HepG2 (cell line): ENCODE data around the gene OAF. TPM values are rescaled to one million over a fixed set of nuclear protein-coding genes. Genes with fewer than 3 reads are reported as not detected.
A peak's percentile ranks its signal among the peaks of the same experiment; 100 is the strongest.

Experiments used
- ATAC-seq: fragments of 200-7000 bp; cut with Tn5 transposase; 3 replicates; pipeline ENCODE4 v1.9.1; 2020; ENCODE audit warnings: mild to moderate bottlenecking, moderate library complexity
- BruUV-seq: library from RNA; stranded (reverse); fragments of 400-500 nt; replicated peaks from 2 replicates; lab custom pipeline; 2021; lab: Mats Ljungman, UMichigan
- CTCF ChIA-PET: fragments of 300-600 bp; formaldehyde crosslinking; extraction: SDS; loops from one replicate; lab custom pipeline; 2021; ENCODE audit warnings: low total read pairs, inconsistent platforms, low intra/inter-chr PET ratio; lab: Yijun Ruan, JAX
- POLR2A ChIA-PET: fragments of 350-600 bp; sonication (Branson Sonifier 250); formaldehyde crosslinking; loops from one replicate; lab custom pipeline; 2020; ENCODE audit warnings: antibody characterized with exemption, inconsistent platforms; lab: Yijun Ruan, JAX
- DNase-seq: peaks from one replicate; pipeline ENCODE4 v3.0.0-alpha.2; 2015; ENCODE audit warnings: low spot score
- FAIRE-seq: peaks from 3 replicates; lab custom pipeline; 2011; peaks lifted over from hg19 to GRCh38; lab: Jason Lieb, UNC
- H2AFZ ChIP-seq: one replicate; pipeline ENCODE4 v1.6.1; 2011; ENCODE audit warnings: low read length, inconsistent platforms
- H3K27ac ChIP-seq: fragments of 300-600 bp; 3 replicates; pipeline ENCODE4 v1.8.0; 2011; ENCODE audit warnings: mixed run types, mild to moderate bottlenecking, mixed read lengths, low read length, inconsistent platforms; ENCODE audit not compliant: insufficient read depth; ENCODE audit errors: extremely low read length
- H3K27me3 ChIP-seq, 2 experiments: fragments of 200-600 bp in 1 of 2; 2 replicates in 1 of 2; 3 replicates in 1 of 2; pipeline versions ENCODE4 v1.6.0 to v1.8.0; 2011; ENCODE audit warnings: low read length in 2 of 2, mild to moderate bottlenecking in 2 of 2, moderate library complexity in 2 of 2, inconsistent platforms in 1 of 2; ENCODE audit not compliant: insufficient read depth in 2 of 2, control insufficient read depth in 1 of 2
- H3K36me3 ChIP-seq, 2 experiments: fragments of 200-600 bp in 1 of 2; replicated peaks in 1 of 2; 2 replicates in 1 of 2; 3 replicates in 1 of 2; pipeline versions ENCODE4 v1.5.1 to v1.8.0; 2011; ENCODE audit warnings: low read length in 2 of 2, inconsistent platforms in 1 of 2; ENCODE audit not compliant: insufficient read depth in 2 of 2, control insufficient read depth in 1 of 2
- H3K4me1 ChIP-seq: 2 replicates; pipeline ENCODE4 v1.5.1; 2012; ENCODE audit warnings: low read length, inconsistent platforms; ENCODE audit not compliant: insufficient read depth
- H3K4me2 ChIP-seq: 2 replicates; pipeline ENCODE4 v1.6.0; 2011; ENCODE audit warnings: low read depth, low read length, inconsistent platforms
- H3K4me3 ChIP-seq, 3 experiments: fragments of 200-600 bp in 1 of 3; sonication (generic), shearing (Covaris generic) in 1 of 3; replicated peaks in 1 of 3; 2 replicates each; pipeline ENCODE4 v1.5.1; 2011 to 2016; ENCODE audit warnings: low read length in 3 of 3, inconsistent platforms in 2 of 3, low read depth in 2 of 3, mild to moderate bottlenecking in 2 of 3, control low read depth in 1 of 3, mixed read lengths in 1 of 3; ENCODE audit not compliant: insufficient read depth in 1 of 3
- H3K79me2 ChIP-seq: one replicate; pipeline ENCODE4 v1.6.1; 2011; ENCODE audit warnings: low read length, inconsistent platforms; ENCODE audit not compliant: insufficient read depth
- H3K9ac ChIP-seq: 2 replicates; pipeline ENCODE4 v1.6.0; 2011; ENCODE audit warnings: mild to moderate bottlenecking, low read depth, low read length, inconsistent platforms; ENCODE audit not compliant: insufficient read depth
- H3K9me3 ChIP-seq: 2 replicates; pipeline ENCODE4 v1.5.1; 2012; ENCODE audit warnings: mild to moderate bottlenecking, low read length
- H4K20me1 ChIP-seq: 2 replicates; pipeline ENCODE4 v1.6.0; 2011; ENCODE audit warnings: inconsistent platforms, mild to moderate bottlenecking, low read length, moderate library complexity; ENCODE audit not compliant: insufficient read depth
- EP300 ChIP-seq, 3 experiments: sonication (generic) in 1 of 3; formaldehyde crosslinking in 1 of 3; IDR thresholded peaks; 2 replicates each; pipeline versions ENCODE4 v1.5.1 to v1.6.1; 2011 to 2020; ENCODE audit warnings: low read depth in 2 of 3, low read length in 2 of 3, borderline replicate concordance in 1 of 3, improper control_type of control experiment in 1 of 3, mild to moderate bottlenecking in 1 of 3, missing genetic modification reagents in 1 of 3, moderate library complexity in 1 of 3
- FOXP1 ChIP-seq, 2 experiments: fragments of 450-650 bp in 1 of 2; IDR thresholded peaks; 2 replicates each; pipeline ENCODE4 v1.6.1; 2017 to 2018; ENCODE audit warnings: antibody characterized with exemption in 1 of 2
- KDM5B ChIP-seq: sonication (generic); formaldehyde crosslinking; IDR thresholded peaks from 2 replicates; pipeline ENCODE4 v1.4.0; 2020; ENCODE audit warnings: missing genetic modification reagents, mild to moderate bottlenecking, borderline replicate concordance
- TBP ChIP-seq: sonication (generic); formaldehyde crosslinking; IDR thresholded peaks from 2 replicates; pipeline ENCODE4 v1.5.0; 2020; ENCODE audit warnings: missing genetic modification reagents
- ZNF333 ChIP-seq: sonication (generic); formaldehyde crosslinking; IDR thresholded peaks from 2 replicates; pipeline ENCODE4 v1.4.0; 2020; ENCODE audit warnings: mild to moderate bottlenecking, missing genetic modification reagents, borderline replicate concordance
- ZNF687 ChIP-seq: sonication (generic); formaldehyde crosslinking; IDR thresholded peaks from 2 replicates; pipeline ENCODE4 v1.5.1; 2020; ENCODE audit warnings: mild to moderate bottlenecking, missing genetic modification reagents, moderate library complexity
- ZNF75D ChIP-seq: sonication (generic); formaldehyde crosslinking; IDR thresholded peaks from 2 replicates; pipeline ENCODE4 v1.8.1; 2023; ENCODE audit warnings: missing genetic modification reagents, mild to moderate bottlenecking, borderline replicate concordance
- ZSCAN25 ChIP-seq: sonication (generic); formaldehyde crosslinking; IDR thresholded peaks from 2 replicates; pipeline ENCODE4 v1.8.0; 2022; ENCODE audit warnings: mild to moderate bottlenecking, missing genetic modification reagents
- WGBS: methylation state at CpG from one replicate; pipeline ENCODE4 v1.1.6; 2017; ENCODE audit warnings: low lambda C conversion rate; 5-methylcytosine and 5-hydroxymethylcytosine counted together
- in situ Hi-C: cut with HindIII; loops from 2 replicates; pipeline ENCODE4 v1.10.0; 2017; ENCODE audit warnings: low pct_unique_long_range_greater_than_20kb; ENCODE audit not compliant: extremely low pct_ligation_motif_present
- intact Hi-C: fragments of 100-400 bp; cut with micrococcal nuclease; formaldehyde crosslinking; loops from one replicate; pipeline ENCODE4 v1.10.0; 2022; ENCODE audit not compliant: unreplicated experiment
- polyA plus RNA-seq, 8 experiments: library from polyadenylated mRNA; depleted of rRNA in 3 of 8; stranded (reverse) in 7 of 8; unstranded in 1 of 8; fragments of >200 nt; fragmentation: Illumina TruSeq in 4 of 8; extraction: Trizol in 4 of 8; gene quantifications; 2 replicates each; pipeline versions ENCODE4 v1.2.1 to v1.2.3, GENCODE V29; 2011 to 2016; ENCODE audit warnings: low read depth in 4 of 8, missing spikeins in 1 of 8, mixed read lengths in 1 of 8; ENCODE audit not compliant: insufficient read depth in 1 of 8
- total RNA-seq, 5 experiments: library from RNA; depleted of rRNA; stranded (reverse); fragments of >200 nt; fragmentation: Illumina TruSeq; extraction: Trizol; gene quantifications; 2 replicates each; pipeline ENCODE4 v1.2.3, GENCODE V29; 2016; ENCODE audit warnings: low read depth in 1 of 5

Gene OAF
- total and polyA plus RNA-seq, 2 of the 13 experiments (the other 11 are each of a cell fraction or from before 2014, with no cell fraction given), result 63.7 to 94.6 TPM

GRCh38 chr11:120211522-120212258, 858 bp downstream of the OAF start (continued):
- TF ChIP-seq FOXP1 (IDR thresholded peaks at IDR 0.05) (no peak), FOXP1 (CRISPR knock-in tag; IDR thresholded peaks at IDR 0.05) (no peak), ZNF75D (CRISPR knock-in tag) (no peak), EP300 (IDR thresholded peaks at IDR 0.05; ENCODE audit: low read depth in 2 of 2, low read length in 2 of 2) (no peak), EP300 (CRISPR knock-in tag; IDR thresholded peaks at IDR 0.05; ENCODE audit: borderline replicate concordance) (no peak), TBP (CRISPR knock-in tag) (no peak)

- no peak for DNase-seq
- CTCF ChIA-PET, result interaction anchor here (1.5 kb wide), 1 partner anchor 41 kb away, joined by 3 read pairs; no protein-coding TSS in a partner anchor
Observed at GRCh38 chr11:120212259-120212878, 1.5 kb downstream of the OAF start.

More at GRCh38 chr11:120212259-120212878, 1.5 kb downstream of the OAF start:
- Histone ChIP-seq H3K4me3 (peak overlapping the region; percentile 74 to 87 (median 86)), H3K9me3 (no peaks in the 10 kb centered on the region), H3K27me3 (no peaks in the 10 kb centered on the region), H3K4me1 (peaks cover 81% of the 10 kb centered on the region), H4K20me1 (peaks cover 9% of the 10 kb centered on the region), H3K9ac (peak overlapping the region; percentile 85), H2AFZ (no peak overlapping the region), H3K4me2 (peak overlapping the region; percentile 97), H3K36me3 (peaks cover 4 to 24% of the 10 kb centered on the region in 2 experiments; a peak in 4 of 5 replicates), H3K27ac (peak overlapping the region; percentile 47), H3K79me2 (peaks cover 40% of the 10 kb centered on the region)
- WGBS, result 3% methylated on average over 7 of the region's 13 CpGs
- POLR2A ChIA-PET, result interaction anchor here (1.0 to 3.8 kb wide), 4 partner anchors 18 to 124 kb away, joined by 3 to 41 read pairs (median 4); partner anchors contain the start of gene ARHGEF12
- TF ChIP-seq KDM5B (CRISPR knock-in tag), result 0 out of 2 replicates have a peak, but pooled peaks have one; percentile 32
- TF ChIP-seq ZNF687 (CRISPR knock-in tag), result peak; percentile 50
- TF ChIP-seq ZSCAN25 (CRISPR knock-in tag), result peak; percentile 89
- TF ChIP-seq ZNF333 (CRISPR knock-in tag), result no peak
- no TSS peak for BruUV-seq
- no peak for ATAC-seq
- FAIRE-seq, result no peak
- in situ Hi-C loops, result no loop called here
- intact Hi-C loops, result no loop called here
